AG04449 (cell line): Measurements from ENCODE around the gene TMEM255B.

ENCODE experiments used
- CTCF ChIA-PET: fragments of 350-600 bp; formaldehyde crosslinking; extraction: SDS; loops from one replicate; lab custom pipeline; 2021; ENCODE audit warnings: antibody characterized with exemption; lab: Yijun Ruan, JAX
- POLR2A ChIA-PET: fragments of 400-600, 350-600 bp; formaldehyde crosslinking; extraction: SDS; loops from one replicate; lab custom pipeline; 2020; ENCODE audit warnings: antibody characterized with exemption, inconsistent platforms; lab: Yijun Ruan, JAX
- DNase-seq: peaks from one replicate; pipeline ENCODE4 v3.0.0-alpha.2; 2010; ENCODE audit warnings: low read depth, low spot score
- H3K4me3 ChIP-seq: 2 replicates; pipeline ENCODE4 v1.5.1; 2011; ENCODE audit warnings: low read depth, mild to moderate bottlenecking, control low read depth, low read length
- CTCF ChIP-seq: IDR thresholded peaks from one replicate; pipeline ENCODE4 v1.5.1; 2011; ENCODE audit warnings: mild to moderate bottlenecking, moderate library complexity, low read length, control low read depth, inconsistent platforms; ENCODE audit not compliant: insufficient read depth; ENCODE audit errors: missing control alignments

TMEM255B gene

GRCh38 chr13:113776231-113777125, 17.5 kb downstream of the TMEM255B start:
- CTCF ChIA-PET, result no interaction called here
- DNase-seq, result no peak
- no peak for TF ChIP-seq CTCF
- H3K4me3 ChIP-seq, result no peak overlapping the region
- POLR2A ChIA-PET, result no interaction called here

GRCh38 chr13:113777311-113778260, 18.6 kb downstream of the TMEM255B start:
- ChIA-PET CTCF (no interaction called here), POLR2A (interaction anchor here (0.7 kb wide), 1 partner anchor 140 kb away, joined by 3 read pairs; no protein-coding TSS in a partner anchor)
- H3K4me3 ChIP-seq, result no peak overlapping the region
- no peak for DNase-seq
- TF ChIP-seq CTCF, result no peak

GRCh38 chr13:113781571-113781970, 22.5 kb downstream of the TMEM255B start:
- no peak for DNase-seq
- CTCF ChIA-PET, result interaction anchor here (1.7 kb wide), 1 partner anchor 22 kb away, joined by 5 read pairs; no protein-coding TSS in a partner anchor
- TF ChIP-seq CTCF, result no peak

GRCh38 chr13:113782472-113782871, 23.4 kb downstream of the TMEM255B start:
- TF ChIP-seq CTCF, result no peak
- ChIA-PET POLR2A (no interaction called here), CTCF (interaction anchor here (1.7 kb wide), 1 partner anchor 21 kb away, joined by 5 read pairs; no protein-coding TSS in a partner anchor)
- DNase-seq, result no peak
- H3K4me3 ChIP-seq, result no peak overlapping the region

More at GRCh38 chr13:113781571-113781970, 22.5 kb downstream of the TMEM255B start:
- POLR2A ChIA-PET, result no interaction called here
- H3K4me3 ChIP-seq, result no peak overlapping the region

GRCh38 chr13:113783200-113783881, 24.3 kb downstream of the TMEM255B start:
- H3K4me3 ChIP-seq, result no peak overlapping the region
- TF ChIP-seq CTCF, result no peak
- POLR2A ChIA-PET, result no interaction called here
- CTCF ChIA-PET, result interaction anchor here (1.7 kb wide), 1 partner anchor 20 kb away, joined by 5 read pairs; no protein-coding TSS in a partner anchor
- no peak for DNase-seq
